KOPT-K1 (cell line): ENCODE data around the gene ARHGAP4.
A peak's percentile ranks its signal among the peaks of the same experiment; 100 is the strongest.

Experiments
- H3K27ac ChIP-seq: fragments of 200-600 bp; sonication (generic); 2 replicates; pipeline ENCODE4 v1.5.1; 2016; ENCODE audit warnings: antibody characterized with exemption, mild to moderate bottlenecking, low read depth, low read length; ENCODE audit not compliant: poor library complexity, severe bottlenecking
- H3K36me3 ChIP-seq: fragments of 200-600 bp; sonication (generic); 2 replicates; pipeline ENCODE4 v1.5.1; 2017; ENCODE audit warnings: antibody characterized with exemption, mild to moderate bottlenecking, low read length, moderate library complexity; ENCODE audit not compliant: insufficient read depth
- H3K9me3 ChIP-seq: fragments of 200-600 bp; sonication (generic); 2 replicates; pipeline ENCODE4 v1.5.1; 2017; ENCODE audit warnings: antibody characterized with exemption, low read length, mild to moderate bottlenecking; ENCODE audit not compliant: insufficient read depth, poor library complexity, severe bottlenecking

Gene ARHGAP4

DNA sequence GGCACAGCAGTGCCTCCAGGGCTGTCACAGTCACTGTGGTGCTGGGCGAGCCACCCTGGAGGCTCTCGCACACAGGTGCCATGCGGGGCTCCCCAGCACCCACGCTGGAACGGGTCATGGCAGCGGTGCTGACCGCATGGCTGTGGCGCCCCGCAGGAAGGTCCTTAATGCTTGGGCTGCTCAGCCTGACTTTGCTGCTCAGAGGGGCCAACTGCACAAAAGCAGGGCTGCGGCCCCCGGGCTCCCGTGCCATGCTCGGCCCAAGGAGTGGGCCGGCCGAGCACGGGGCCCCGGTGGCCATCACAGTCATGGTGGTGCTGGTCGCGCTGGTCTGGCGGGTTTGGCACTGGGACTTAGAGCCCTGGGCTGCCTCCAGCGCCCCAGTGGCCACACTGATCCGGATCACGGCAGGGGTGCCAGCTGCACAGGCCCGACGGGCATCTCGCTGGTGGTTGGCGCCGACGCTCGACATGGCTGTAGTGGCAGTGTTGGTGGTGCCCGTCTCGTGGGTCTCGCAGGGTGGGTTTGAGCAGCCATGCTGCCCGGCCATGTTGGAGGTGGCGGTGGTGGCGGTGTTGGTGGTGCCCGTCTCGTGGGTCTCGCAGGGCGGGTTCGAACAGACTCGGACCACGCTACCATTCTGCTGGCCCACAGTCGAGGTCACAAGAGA lies 28.6 kb upstream of the ARHGAP4 start:
- Histone ChIP-seq H3K9me3 (no peaks in the 10 kb centered on the region), H3K27ac (no peak overlapping the region), H3K36me3 (peaks cover 100% of the 10 kb centered on the region)

DNA sequence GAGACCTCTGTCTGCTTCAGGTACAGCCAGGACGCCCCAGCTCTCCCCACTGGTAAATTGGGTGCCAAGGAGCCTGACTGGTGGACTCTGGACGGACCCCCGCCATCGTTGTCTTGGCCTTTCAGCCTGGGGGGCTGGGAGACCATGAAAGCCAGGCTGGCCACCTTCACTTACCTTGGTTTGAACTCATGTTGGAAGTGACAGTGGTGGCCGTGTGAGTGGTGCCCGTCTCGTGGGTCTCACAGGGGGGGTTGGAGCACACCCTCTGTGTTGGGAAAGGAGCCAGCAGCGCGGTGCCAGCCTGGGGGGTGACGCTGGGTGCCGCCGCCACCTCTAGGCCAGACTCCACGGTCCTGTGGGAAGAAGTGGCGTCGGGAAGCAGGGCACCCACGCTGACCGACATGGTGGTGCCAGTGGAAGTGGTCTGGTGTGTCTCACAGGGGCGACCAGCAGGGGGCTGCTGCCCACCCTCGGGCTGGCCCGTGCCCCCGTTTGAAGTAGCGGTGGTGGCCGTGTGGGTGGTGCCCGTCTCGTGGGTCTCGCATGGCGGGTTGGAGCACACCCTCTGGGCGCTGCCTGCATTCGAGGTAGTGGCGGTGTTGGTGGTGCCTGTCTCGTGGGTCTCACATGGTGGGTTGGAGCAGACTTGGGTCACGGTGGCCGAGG lies 28.0 kb upstream of the ARHGAP4 start:
- H3K27ac ChIP-seq: no peak overlapping the region
- peaks cover 98% of the 10 kb centered on the region for H3K36me3 ChIP-seq
- no peaks in the 10 kb centered on the region for H3K9me3 ChIP-seq

DNA sequence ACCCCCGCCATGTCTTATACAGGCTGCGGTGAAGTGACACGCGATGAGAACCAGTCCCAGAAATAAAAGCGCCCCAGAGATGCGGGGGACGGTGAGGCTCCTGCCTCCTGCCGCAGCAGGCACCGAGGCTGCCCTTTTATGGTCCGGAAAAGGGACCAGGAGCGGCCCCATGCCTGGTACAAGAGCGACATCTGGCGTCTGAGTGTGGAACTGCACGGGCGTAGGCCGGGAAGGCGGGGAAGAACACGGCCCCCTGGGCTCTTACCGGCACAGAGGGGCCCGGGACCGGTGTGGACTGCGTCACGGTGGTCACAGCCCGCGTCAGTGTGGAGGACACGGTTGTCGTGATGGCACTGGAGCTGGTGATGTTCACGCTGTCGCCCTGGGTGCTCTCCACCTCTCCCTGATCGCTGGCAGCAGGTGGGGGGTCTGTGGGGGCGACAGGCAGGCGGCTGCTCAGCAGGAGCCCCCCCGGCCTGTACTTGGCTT lies 27.3 kb upstream of the ARHGAP4 start:
- Histone ChIP-seq H3K27ac (no peak overlapping the region), H3K9me3 (no peaks in the 10 kb centered on the region), H3K36me3 (peaks cover 98% of the 10 kb centered on the region)

DNA sequence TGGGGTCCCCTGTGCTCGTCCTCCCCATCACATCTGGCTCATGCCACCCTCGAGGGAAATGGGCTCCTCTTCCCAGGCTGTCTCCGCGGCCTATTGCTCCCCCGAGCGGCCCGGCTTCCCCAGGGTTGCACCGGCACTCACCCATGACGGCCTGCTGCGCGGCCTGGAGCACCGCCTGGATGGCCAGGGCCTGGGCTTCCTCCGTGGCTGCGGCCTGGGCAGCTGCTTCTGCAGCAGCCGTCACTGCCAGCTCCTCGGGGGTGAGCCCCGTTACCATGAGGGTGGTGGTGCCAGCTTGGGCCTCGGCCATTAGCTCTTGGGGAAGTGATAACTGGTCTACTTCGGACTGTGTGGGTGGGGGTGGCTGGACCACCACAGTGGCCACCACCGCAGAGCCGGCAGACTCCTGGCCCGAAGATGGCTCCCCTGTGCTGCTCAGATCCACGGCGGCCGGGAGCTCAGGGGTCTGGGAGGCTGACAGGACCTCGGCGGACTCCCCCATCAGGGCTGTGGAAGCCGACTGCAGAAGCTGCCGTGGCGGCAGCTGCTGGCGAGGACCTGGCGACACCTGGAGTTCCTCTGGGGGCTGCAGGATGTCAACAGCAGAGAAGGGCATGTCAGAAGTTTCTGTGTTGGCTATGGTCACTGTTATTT lies 26.4 kb upstream of the ARHGAP4 start:
- Histone ChIP-seq H3K36me3 (peaks cover 98% of the 10 kb centered on the region), H3K9me3 (no peaks in the 10 kb centered on the region), H3K27ac (no peak overlapping the region)

DNA sequence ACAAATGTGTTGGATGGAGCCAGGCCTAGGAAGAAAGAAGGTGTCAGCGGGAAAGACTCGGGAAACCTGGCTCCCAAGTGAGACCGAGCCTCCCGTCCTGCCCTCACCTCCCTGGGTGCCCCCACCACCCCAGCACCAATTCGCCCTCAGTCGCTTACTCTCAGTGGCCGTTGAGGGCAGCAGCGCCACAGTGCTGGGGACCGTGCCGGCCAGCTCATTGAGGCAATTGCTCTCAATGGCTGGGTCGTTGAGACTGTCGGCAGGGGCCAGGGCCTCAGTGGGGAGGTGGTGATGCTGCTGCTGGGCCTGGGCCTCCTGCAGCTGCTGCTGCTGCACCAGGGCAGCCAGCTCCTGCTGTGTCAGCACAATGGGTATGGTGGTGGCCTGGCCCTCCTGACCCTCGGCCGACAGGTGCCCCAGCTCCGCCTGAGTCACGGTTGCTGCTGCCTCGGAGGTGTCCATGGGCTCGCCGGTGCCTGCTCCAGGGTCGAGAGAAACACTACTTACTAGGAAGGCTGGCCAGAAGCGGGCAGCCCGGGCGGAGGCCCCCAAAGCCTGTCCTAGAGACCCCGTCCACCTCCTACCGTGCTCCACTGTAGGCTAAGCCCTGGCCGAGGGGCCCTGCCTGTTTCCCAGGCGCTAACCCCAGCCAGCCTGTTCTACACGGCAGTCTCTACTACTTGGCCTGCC lies 25.8 kb upstream of the ARHGAP4 start:
- H3K36me3 ChIP-seq: peaks cover 96% of the 10 kb centered on the region

DNA sequence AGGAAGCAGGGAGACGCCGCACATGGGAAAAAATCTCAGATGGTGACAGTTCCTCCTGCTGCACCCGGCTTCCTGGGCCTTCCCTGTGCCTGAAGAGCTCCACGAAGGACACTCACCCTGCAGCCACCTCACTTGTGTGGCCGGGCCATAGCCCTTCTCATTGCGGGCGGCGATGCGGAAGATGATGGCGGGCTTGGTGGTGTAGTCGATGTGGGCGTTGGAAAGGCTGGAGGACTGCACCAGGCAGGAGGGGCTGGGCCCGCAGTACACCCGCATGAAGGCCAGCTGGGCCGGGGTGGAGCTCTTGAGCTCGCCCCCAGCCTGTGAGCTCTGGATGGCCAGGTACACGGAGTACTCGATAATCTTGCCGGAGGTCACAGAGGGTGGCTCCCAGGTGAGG lies 24.1 kb upstream of the ARHGAP4 start:
- peak overlapping the region; percentile 61 for H3K27ac ChIP-seq
- H3K9me3 ChIP-seq: no peaks in the 10 kb centered on the region
- H3K36me3 ChIP-seq: peaks cover 90% of the 10 kb centered on the region

More for the DNA sequence above, 25.8 kb upstream of the ARHGAP4 start:
- no peak overlapping the region for H3K27ac ChIP-seq
- no peaks in the 10 kb centered on the region for H3K9me3 ChIP-seq

DNA sequence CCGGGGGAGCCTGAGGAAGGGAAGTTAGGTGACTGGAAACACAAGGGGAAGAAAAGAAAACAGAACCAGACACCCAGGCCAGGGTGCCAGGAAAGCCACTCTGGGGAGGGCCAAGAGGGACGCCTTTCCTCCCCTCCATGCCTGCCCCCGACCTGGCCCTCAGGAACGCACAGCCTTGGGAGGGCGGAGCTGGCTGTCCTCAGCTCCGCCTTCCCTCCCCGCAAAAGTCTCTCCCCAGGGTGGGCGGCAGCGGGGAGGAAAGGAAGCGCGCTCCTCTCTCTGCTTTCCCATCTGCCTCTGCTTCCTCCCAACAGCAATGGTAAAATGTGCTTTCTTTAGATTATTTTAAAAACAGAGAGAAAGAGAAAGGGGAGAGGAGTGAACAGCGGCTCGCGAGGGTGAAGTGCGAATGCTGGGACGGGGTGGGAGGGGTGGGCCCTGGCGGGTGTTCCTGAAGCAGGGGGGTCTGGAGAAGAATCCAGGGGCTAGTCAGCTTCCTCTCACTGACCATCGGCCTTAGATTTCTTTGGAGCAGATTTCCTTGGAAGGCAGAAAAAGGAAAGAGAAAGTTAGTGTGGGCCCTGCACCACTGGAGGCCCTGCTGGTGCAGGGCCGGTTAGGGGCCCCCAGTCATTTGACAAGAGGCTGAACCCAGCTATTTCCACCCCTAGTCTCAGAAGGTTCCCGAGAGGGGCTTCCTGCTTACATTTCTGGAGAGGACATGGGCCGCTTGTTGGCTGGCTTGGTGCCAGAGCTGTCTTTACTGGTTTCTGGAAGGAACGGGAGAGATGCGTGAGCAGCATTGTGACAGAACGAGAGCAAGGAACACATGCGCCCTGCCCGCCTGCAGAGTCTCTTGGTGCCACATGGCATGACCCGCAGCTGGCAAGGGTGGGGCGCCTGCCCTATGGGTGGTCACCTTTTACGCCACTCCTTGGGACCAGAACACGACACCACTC lies 23.1 kb upstream of the ARHGAP4 start:
- peak overlapping the region; percentile 61 for H3K27ac ChIP-seq
- H3K36me3 ChIP-seq: peaks cover 80% of the 10 kb centered on the region
- no peaks in the 10 kb centered on the region for H3K9me3 ChIP-seq

DNA sequence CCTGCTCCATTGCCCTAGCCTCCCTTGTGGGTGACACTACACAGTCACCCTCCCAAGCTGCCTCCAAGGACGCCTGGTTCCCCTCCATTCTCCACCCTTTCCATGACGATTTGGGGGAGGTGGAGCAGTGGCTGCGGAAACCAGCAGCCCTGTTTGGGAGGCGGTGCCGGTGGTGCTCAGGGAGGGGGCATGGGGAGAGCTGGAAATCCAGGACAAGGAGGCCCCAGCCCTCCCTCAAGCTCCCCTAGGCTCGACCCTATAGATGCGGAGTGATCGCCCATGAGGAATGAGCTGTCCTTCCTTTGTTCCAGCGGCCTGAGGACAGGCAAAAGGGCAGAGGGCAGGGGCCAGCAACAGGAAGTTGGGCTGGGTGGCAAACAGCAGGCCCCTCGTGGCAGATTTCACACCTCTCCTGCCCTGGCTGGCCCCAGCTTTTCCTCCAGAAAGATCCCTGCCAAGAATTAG lies 22.0 kb upstream of the ARHGAP4 start:
- no peaks in the 10 kb centered on the region for H3K9me3 ChIP-seq
- H3K36me3 ChIP-seq: peaks cover 69% of the 10 kb centered on the region
- peak overlapping the region; percentile 61 for H3K27ac ChIP-seq

DNA sequence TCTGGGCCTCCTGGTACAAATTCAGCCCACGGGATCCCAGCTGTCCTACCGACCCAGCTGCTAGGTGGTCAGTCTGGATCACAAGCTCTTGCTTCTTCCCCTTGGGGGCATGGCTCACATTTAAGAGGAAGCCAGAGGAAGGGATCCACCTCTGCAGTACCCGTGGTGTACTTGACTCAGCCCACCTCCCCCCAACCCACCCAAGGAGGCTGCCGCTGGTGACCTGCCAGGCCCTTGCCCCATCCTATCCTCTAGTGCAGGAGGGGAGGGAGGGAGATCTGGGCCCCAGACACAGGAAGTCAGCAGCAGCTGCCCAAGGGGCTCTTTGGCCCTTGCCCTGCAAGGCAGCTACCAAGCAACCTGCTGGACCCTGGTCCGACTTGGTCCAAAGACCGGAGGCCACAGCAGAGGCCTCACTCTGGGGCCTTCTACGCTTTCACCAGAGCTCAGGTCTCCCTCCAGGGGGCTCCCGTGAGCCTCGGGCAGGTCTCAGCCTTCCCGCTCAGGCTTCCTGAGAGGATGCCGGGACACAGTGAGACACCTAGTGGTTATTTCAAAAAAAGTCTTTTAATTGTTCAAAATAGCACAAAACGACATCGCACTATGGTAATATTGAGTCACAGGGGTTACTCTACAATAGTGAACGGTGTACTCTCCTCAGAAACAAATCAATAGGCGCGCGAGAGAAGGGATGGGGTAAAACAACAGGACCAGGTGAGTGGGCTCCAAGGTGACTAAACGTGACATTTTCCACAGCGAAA lies 21.1 kb upstream of the ARHGAP4 start:
- Histone ChIP-seq H3K9me3 (no peaks in the 10 kb centered on the region), H3K36me3 (peaks cover 61% of the 10 kb centered on the region), H3K27ac (peak overlapping the region; percentile 61)

DNA sequence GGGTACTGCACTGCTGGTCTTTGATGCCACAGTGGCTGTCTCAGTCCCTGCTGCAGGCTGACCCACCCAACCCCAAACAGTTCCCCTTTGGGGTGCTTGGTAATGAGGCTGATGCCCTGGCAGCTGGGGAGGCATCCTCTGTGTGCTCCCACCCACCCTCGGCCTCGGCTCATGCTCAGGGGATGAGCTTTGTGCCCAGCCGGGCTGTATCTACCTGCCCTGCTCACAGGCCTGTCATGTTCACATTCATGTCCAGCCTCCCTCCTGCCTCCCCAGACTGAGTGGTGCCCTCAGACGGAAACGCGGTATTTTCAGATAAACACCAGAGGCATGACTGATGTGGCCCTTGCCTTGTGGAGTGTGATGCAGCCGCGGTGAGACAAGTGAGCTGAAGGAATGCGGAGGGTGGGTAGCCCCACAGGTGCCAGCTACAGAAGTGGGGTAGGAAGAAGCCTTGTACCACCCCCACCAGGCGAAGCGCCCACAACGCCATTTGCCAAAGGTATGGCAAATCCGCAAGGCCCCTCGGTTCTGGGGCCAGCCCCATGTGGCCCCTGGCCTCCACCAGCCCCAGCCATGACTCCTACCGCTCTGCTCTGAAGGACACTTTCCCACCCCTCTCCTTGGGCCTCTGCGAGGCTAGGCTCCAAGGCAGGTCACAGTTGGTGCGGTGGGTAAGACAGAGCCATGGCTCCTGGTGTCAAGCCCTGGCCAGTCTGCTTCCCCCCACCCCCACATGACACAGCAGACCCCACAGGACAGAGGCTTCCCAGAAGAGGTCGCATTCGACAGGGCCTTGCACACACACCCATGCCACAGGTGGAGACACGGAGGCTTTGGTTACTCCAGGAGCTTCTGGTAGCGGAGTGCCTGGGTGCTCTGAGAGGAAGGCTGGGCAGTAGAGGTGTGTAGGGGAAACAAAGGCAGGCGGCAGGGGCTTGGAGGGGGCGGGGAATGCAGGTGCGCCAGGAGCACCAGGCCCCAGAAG lies 20.2 kb upstream of the ARHGAP4 start:
- H3K36me3 ChIP-seq: peaks cover 52% of the 10 kb centered on the region
- peak overlapping the region; percentile 6 for H3K27ac ChIP-seq
- H3K9me3 ChIP-seq: no peaks in the 10 kb centered on the region

DNA sequence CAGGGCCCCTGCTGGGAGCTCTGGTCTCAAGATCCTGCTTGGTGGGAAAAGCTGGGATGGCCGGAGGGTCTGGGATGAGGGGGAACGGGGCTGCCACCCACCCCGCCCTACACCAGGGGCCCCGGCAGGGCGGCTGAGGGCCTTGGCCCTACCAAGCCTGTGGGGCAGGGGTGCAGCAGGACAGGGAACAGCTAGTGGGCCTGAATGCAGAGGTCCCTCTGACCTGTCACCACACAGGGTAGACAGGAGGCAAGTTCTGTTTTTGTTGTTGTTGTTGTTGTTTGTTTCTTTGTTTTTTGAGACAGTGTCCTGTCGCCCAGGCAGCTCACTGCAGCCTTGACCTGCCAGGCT lies 18.7 kb upstream of the ARHGAP4 start:
- Histone ChIP-seq H3K36me3 (peaks cover 37% of the 10 kb centered on the region; the same call in 1 of the 2 replicates), H3K9me3 (no peaks in the 10 kb centered on the region), H3K27ac (peak overlapping the region; percentile 69)

DNA sequence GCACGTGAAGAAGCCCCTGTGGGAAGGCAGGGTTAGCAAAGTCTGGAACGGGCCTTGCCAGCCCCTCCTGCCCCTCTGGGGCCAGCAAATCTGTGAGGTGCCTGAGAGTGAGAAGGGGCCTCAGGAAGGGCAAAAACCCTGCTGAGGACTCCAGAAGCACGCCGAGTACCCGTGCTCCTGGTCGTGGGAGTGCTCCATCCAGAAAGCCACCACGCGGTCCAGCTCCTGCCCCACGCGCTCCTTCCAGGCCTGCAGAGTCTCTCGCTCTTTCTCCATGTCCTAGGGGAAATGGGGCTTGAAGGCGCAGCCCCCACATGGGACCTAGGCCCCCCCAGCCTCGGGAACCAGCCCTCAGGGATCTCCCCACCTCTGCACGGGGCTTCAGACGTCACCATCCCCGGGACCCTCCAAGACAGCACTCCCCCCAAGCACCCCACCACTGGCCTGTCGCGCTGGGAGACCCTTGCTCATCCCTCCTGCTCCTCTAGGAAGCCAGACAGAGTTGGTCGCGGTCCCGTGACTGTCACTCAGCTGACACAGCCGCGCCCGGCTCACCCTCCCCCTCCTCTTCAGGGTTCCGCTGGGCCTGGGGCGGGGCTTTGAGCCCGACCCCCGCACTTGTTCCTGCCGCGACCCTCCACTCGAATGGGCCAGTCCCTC lies 18.2 kb upstream of the ARHGAP4 start, which contains the start of gene RENBP:
TSS of gene RENBP (minus strand) at position 504 of the 660 bp plus-strand sequence. CDS start at position 471, 33 bp downstream.
- Histone ChIP-seq H3K27ac (peak within 1 kb of the TSS; percentile 69), H3K36me3 (peaks cover 32% of the 10 kb centered on the region; the same call in 1 of the 2 replicates), H3K9me3 (no peaks in the 10 kb centered on the region)
